ENCODE data around the gene AMIGO2.

DNA sequence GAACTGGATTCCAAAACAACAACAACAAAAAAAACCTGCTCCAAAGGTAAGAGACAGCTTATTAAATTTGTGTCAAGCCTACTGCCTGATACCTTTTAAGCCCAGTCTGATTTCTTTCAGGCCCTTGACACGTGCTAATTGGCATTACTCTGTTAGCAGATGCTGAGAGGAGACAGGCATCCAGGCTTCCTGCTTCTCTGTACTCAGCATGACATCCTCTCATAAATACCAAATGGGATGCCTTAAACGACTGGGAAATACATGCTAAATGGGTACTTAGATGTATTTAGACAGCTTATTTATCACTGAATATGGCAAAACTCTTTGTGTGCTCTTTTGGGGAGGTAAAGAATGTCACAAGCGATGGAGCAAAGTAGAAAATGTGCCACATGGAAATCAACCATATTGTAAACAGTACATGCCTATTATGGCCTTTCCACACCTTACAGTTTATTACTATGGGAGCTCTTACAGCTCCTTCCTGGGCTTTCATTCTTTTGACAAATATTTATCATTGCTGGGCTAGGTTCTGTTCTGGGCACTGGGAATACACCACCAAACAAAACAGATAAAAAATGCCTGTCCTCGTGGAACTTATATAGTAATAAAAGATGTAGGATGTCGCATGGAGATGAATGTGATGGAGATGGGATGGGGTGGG is 11.9 kb downstream of the AMIGO2 start:
- TF ChIP-seq CTCF (conservative IDR thresholded peaks at IDR 0.05; ENCODE audit: low read depth in 2 of 2) (no peak), JUNB (IDR thresholded peaks at IDR 0.05; ENCODE audit: unreplicated experiment) (no peak), REST (IDR thresholded peaks at IDR 0.05; ENCODE audit: unreplicated experiment) (no peak), EZH2 (IDR thresholded peaks at IDR 0.05; ENCODE audit: low read depth, unreplicated experiment) (no peak), POLR2AphosphoS5 (IDR thresholded peaks at IDR 0.05; ENCODE audit: low read depth) (no peak), EZH2phosphoT487 (IDR thresholded peaks at IDR 0.05; ENCODE audit: unreplicated experiment) (no peak), CREB1 (CRISPR knock-in tag; IDR thresholded peaks at IDR 0.05; ENCODE audit: low read depth) (no peak), ETS1 (IDR thresholded peaks at IDR 0.05) (no peak), ZNF331 (CRISPR knock-in tag; IDR thresholded peaks at IDR 0.05; ENCODE audit: low read depth) (no peak), ZNF114 (CRISPR knock-in tag; IDR thresholded peaks at IDR 0.05) (no peak), NANOG (IDR thresholded peaks at IDR 0.05; ENCODE audit: borderline replicate concordance) (no peak), STAT1 (IDR thresholded peaks at IDR 0.05; ENCODE audit: unreplicated experiment) (no peak)
- TF ChIP-seq, protein P1, sequence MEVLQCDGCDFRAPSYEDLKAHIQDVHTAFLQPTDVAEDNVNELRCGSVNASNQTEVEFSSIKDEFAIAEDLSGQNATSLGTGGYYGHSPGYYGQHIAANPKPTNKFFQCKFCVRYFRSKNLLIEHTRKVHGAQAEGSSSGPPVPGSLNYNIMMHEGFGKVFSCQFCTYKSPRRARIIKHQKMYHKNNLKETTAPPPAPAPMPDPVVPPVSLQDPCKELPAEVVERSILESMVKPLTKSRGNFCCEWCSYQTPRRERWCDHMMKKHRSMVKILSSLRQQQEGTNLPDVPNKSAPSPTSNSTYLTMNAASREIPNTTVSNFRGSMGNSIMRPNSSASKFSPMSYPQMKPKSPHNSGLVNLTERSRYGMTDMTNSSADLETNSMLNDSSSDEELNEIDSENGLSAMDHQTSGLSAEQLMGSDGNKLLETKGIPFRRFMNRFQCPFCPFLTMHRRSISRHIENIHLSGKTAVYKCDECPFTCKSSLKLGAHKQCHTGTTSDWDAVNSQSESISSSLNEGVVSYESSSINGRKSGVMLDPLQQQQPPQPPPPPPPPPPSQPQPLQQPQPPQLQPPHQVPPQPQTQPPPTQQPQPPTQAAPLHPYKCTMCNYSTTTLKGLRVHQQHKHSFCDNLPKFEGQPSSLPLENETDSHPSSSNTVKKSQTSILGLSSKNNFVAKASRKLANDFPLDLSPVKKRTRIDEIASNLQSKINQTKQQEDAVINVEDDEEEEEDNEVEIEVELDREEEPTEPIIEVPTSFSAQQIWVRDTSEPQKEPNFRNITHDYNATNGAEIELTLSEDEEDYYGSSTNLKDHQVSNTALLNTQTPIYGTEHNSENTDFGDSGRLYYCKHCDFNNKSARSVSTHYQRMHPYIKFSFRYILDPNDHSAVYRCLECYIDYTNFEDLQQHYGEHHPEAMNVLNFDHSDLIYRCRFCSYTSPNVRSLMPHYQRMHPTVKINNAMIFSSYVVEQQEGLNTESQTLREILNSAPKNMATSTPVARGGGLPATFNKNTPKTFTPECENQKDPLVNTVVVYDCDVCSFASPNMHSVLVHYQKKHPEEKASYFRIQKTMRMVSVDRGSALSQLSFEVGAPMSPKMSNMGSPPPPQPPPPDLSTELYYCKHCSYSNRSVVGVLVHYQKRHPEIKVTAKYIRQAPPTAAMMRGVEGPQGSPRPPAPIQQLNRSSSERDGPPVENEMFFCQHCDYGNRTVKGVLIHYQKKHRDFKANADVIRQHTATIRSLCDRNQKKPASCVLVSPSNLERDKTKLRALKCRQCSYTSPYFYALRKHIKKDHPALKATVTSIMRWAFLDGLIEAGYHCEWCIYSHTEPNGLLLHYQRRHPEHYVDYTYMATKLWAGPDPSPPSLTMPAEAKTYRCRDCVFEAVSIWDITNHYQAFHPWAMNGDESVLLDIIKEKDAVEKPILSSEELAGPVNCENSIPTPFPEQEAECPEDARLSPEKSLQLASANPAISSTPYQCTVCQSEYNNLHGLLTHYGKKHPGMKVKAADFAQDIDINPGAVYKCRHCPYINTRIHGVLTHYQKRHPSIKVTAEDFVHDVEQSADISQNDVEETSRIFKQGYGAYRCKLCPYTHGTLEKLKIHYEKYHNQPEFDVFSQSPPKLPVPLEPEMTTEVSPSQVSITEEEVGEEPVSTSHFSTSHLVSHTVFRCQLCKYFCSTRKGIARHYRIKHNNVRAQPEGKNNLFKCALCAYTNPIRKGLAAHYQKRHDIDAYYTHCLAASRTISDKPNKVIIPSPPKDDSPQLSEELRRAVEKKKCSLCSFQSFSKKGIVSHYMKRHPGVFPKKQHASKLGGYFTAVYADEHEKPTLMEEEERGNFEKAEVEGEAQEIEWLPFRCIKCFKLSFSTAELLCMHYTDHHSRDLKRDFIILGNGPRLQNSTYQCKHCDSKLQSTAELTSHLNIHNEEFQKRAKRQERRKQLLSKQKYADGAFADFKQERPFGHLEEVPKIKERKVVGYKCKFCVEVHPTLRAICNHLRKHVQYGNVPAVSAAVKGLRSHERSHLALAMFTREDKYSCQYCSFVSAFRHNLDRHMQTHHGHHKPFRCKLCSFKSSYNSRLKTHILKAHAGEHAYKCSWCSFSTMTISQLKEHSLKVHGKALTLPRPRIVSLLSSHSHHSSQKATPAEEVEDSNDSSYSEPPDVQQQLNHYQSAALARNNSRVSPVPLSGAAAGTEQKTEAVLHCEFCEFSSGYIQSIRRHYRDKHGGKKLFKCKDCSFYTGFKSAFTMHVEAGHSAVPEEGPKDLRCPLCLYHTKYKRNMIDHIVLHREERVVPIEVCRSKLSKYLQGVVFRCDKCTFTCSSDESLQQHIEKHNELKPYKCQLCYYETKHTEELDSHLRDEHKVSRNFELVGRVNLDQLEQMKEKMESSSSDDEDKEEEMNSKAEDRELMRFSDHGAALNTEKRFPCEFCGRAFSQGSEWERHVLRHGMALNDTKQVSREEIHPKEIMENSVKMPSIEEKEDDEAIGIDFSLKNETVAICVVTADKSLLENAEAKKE (CRISPR knock-in tag; IDR thresholded peaks at IDR 0.05), result no peak
